ENCODE measurements around the gene SEC62. TPM values are rescaled to one million over a fixed set of nuclear protein-coding genes. Genes with fewer than 3 reads are reported as not detected.

Gene SEC62
- total and polyA plus RNA-seq, 2 donors from 2014 or later: 131 to 139 TPM

- Histone ChIP-seq H3K4me1 (ENCODE audit: control insufficient read depth in 2 of 3, insufficient read depth in 2 of 3, low read depth in 1 of 3, low read length in 3 of 3) (peaks cover 0 to 2% (median 0%) of the 10 kb centered on the region in 3 donors), H3K36me3 (ENCODE audit: control insufficient read depth in 2 of 3, insufficient read depth in 3 of 3, low read length in 3 of 3) (no peaks in the 10 kb centered on the region), H3K9me3 (ENCODE audit: control insufficient read depth in 2 of 3, insufficient read depth in 1 of 3, low read length in 3 of 3) (no peaks in the 10 kb centered on the region), H3K4me3 (ENCODE audit: low read length in 3 of 3) (peak overlapping the region; percentile 57 to 84 (median 65)), H3K9ac (ENCODE audit: low read length in 3 of 3) (peak overlapping the region in 2 of 3 donors; percentile 69 to 73), H3K27me3 (ENCODE audit: control insufficient read depth, insufficient read depth, low read length) (no peaks in the 10 kb centered on the region), H3K27ac (ENCODE audit: low read depth in 2 of 2, low read length in 2 of 2) (peak overlapping the region; percentile 63 to 85)
- FAIRE-seq (no peak), DNase-seq (peak; percentile 43 to 76 (median 51))
- peak; percentile 12 for TF ChIP-seq CTCF (IDR thresholded peaks at IDR 0.05; ENCODE audit: borderline replicate concordance, extremely low read depth, insufficient read depth)
- intact Hi-C loops (cut with DNase I): no loop called here
Observed at GRCh38 chr3:170038434-170039110, 72.0 kb downstream of the SEC62 start.

- H3K36me3 ChIP-seq (ENCODE audit: control insufficient read depth in 2 of 3, insufficient read depth in 3 of 3, low read length in 3 of 3): no peaks in the 10 kb centered on the region
- FAIRE-seq (no peak), DNase-seq (peak in 1 of 5 donors; percentile 53)
- intact Hi-C loops (cut with DNase I): no loop called here
- no peak for TF ChIP-seq CTCF (IDR thresholded peaks at IDR 0.05; ENCODE audit: borderline replicate concordance, extremely low read depth, insufficient read depth)
- H3K9ac ChIP-seq (ENCODE audit: low read length in 3 of 3): no peak overlapping the region
- H3K27ac ChIP-seq (ENCODE audit: low read depth in 2 of 2, low read length in 2 of 2): no peak overlapping the region
- peak overlapping the region in 2 of 3 donors; percentile 4 to 84 for H3K4me3 ChIP-seq (ENCODE audit: low read length in 3 of 3)
- H3K9me3 ChIP-seq (ENCODE audit: control insufficient read depth in 2 of 3, insufficient read depth in 1 of 3, low read length in 3 of 3): no peaks in the 10 kb centered on the region
- H3K4me1 ChIP-seq (ENCODE audit: control insufficient read depth in 2 of 3, insufficient read depth in 2 of 3, low read depth in 1 of 3, low read length in 3 of 3): peaks cover 0 to 6% (median 0%) of the 10 kb centered on the region in 3 donors
- no peaks in the 10 kb centered on the region for H3K27me3 ChIP-seq (ENCODE audit: control insufficient read depth, insufficient read depth, low read length)
Observed at GRCh38 chr3:170040418-170040817, 73.8 kb downstream of the SEC62 start.

- peaks cover 0 to 19% (median 9%) of the 10 kb centered on the region in 3 donors for H3K4me1 ChIP-seq (ENCODE audit: control insufficient read depth in 2 of 3, insufficient read depth in 2 of 3, low read depth in 1 of 3, low read length in 3 of 3)
Observed at GRCh38 chr3:170043506-170043905, 76.9 kb downstream of the SEC62 start.

More at GRCh38 chr3:170043506-170043905, 76.9 kb downstream of the SEC62 start:
- Histone ChIP-seq H3K9ac (ENCODE audit: low read length in 3 of 3) (no peak overlapping the region), H3K4me3 (ENCODE audit: low read length in 3 of 3) (no peak overlapping the region), H3K27ac (ENCODE audit: low read depth in 2 of 2, low read length in 2 of 2) (no peak overlapping the region), H3K9me3 (ENCODE audit: control insufficient read depth in 2 of 3, insufficient read depth in 1 of 3, low read length in 3 of 3) (no peaks in the 10 kb centered on the region), H3K36me3 (ENCODE audit: control insufficient read depth in 2 of 3, insufficient read depth in 3 of 3, low read length in 3 of 3) (no peaks in the 10 kb centered on the region), H3K27me3 (ENCODE audit: control insufficient read depth, insufficient read depth, low read length) (no peaks in the 10 kb centered on the region)
- intact Hi-C loops (cut with DNase I): no loop called here
- FAIRE-seq (no peak), DNase-seq (no peak)
- TF ChIP-seq CTCF (IDR thresholded peaks at IDR 0.05; ENCODE audit: borderline replicate concordance, extremely low read depth, insufficient read depth): no peak

Measured in kidney (tissue), 14 donors.